ENCODE measurements around the gene PREX1. TPM values are rescaled to one million over a fixed set of nuclear protein-coding genes. Genes with fewer than 3 reads are reported as not detected.

PREX1 gene
- polyA plus RNA-seq, 1 donor (not counting 4 experiments of a cell fraction or from before 2014, with no cell fraction given) = 0.22 TPM

GRCh38 chr20:48637461-48637860 is 190.3 kb downstream of the PREX1 start:
- Histone ChIP-seq H4K20me1 (ENCODE audit: control insufficient read depth, extremely low read depth, insufficient read depth, low read length) (no peaks in the 10 kb centered on the region), H3K36me3 (ENCODE audit: control insufficient read depth in 2 of 2, extremely low read depth in 1 of 2, insufficient read depth in 2 of 2, low read length in 2 of 2) (no peaks in the 10 kb centered on the region), H3K4me3 (ENCODE audit: control insufficient read depth in 2 of 3, extremely low read depth in 1 of 3, insufficient read depth in 2 of 3, low read depth in 1 of 3, low read length in 3 of 3) (no peak overlapping the region), H3K4me2 (ENCODE audit: control insufficient read depth, extremely low read depth, insufficient read depth, low read depth, low read length) (no peak overlapping the region), H3K27ac (ENCODE audit: control insufficient read depth, insufficient read depth, low read length) (no peak overlapping the region), H3K79me2 (ENCODE audit: control insufficient read depth, insufficient read depth, low read length) (no peaks in the 10 kb centered on the region), H3K9ac (ENCODE audit: control insufficient read depth, extremely low read depth, insufficient read depth, low read length) (no peak overlapping the region), H3K9me1 (ENCODE audit: control insufficient read depth, extremely low read depth, insufficient read depth, low read length) (no peaks in the 10 kb centered on the region), H3K27me3 (ENCODE audit: control insufficient read depth, extremely low read depth, insufficient read depth, low read length) (no peaks in the 10 kb centered on the region), H3K4me1 (ENCODE audit: control insufficient read depth, extremely low read depth, insufficient read depth, low read length) (no peaks in the 10 kb centered on the region), H2AFZ (ENCODE audit: control insufficient read depth, low read length) (no peak overlapping the region), H3K9me3 (ENCODE audit: control insufficient read depth, low read depth, low read length) (no peaks in the 10 kb centered on the region)
- DNase-seq (ENCODE audit: low read depth, low spot score) (no peak), FAIRE-seq (no peak)
- dilution Hi-C loops (cut with MboI; ENCODE audit: extremely low pct_ligation_motif_present, low sequenced_read_pairs) = no loop called here
- TF ChIP-seq CTCF (optimal IDR thresholded peaks at IDR 0.05 in 1 of 3, IDR thresholded peaks at IDR 0.05 in 1 of 3, conservative IDR thresholded peaks at IDR 0.05 in 1 of 3; ENCODE audit: extremely low read depth in 1 of 3, insufficient read depth in 2 of 3, low read length in 3 of 3) (no peak), EZH2 (IDR thresholded peaks at IDR 0.05; ENCODE audit: low read length) (no peak)

- no peak overlapping the region for H3K27ac ChIP-seq (ENCODE audit: control insufficient read depth, insufficient read depth, low read length)
- H3K79me2 ChIP-seq (ENCODE audit: control insufficient read depth, insufficient read depth, low read length) = no peaks in the 10 kb centered on the region
- no peaks in the 10 kb centered on the region for H4K20me1 ChIP-seq (ENCODE audit: control insufficient read depth, extremely low read depth, insufficient read depth, low read length)
- H3K9me1 ChIP-seq (ENCODE audit: control insufficient read depth, extremely low read depth, insufficient read depth, low read length) = no peaks in the 10 kb centered on the region
- no peaks in the 10 kb centered on the region for H3K27me3 ChIP-seq (ENCODE audit: control insufficient read depth, extremely low read depth, insufficient read depth, low read length)
- dilution Hi-C loops (cut with MboI; ENCODE audit: extremely low pct_ligation_motif_present, low sequenced_read_pairs) = no loop called here
- no peak overlapping the region for H3K4me3 ChIP-seq (ENCODE audit: control insufficient read depth in 2 of 3, extremely low read depth in 1 of 3, insufficient read depth in 2 of 3, low read depth in 1 of 3, low read length in 3 of 3)
- no peaks in the 10 kb centered on the region for H3K36me3 ChIP-seq (ENCODE audit: control insufficient read depth in 2 of 2, extremely low read depth in 1 of 2, insufficient read depth in 2 of 2, low read length in 2 of 2)
- no peaks in the 10 kb centered on the region for H3K4me1 ChIP-seq (ENCODE audit: control insufficient read depth, extremely low read depth, insufficient read depth, low read length)
- TF ChIP-seq EZH2 (IDR thresholded peaks at IDR 0.05; ENCODE audit: low read length) (no peak), CTCF (optimal IDR thresholded peaks at IDR 0.05 in 1 of 3, IDR thresholded peaks at IDR 0.05 in 1 of 3, conservative IDR thresholded peaks at IDR 0.05 in 1 of 3; ENCODE audit: extremely low read depth in 1 of 3, insufficient read depth in 2 of 3, low read length in 3 of 3) (no peak)
- H3K9me3 ChIP-seq (ENCODE audit: control insufficient read depth, low read depth, low read length) = no peaks in the 10 kb centered on the region
- DNase-seq (ENCODE audit: low read depth, low spot score) (no peak), FAIRE-seq (no peak)
- no peak overlapping the region for H3K4me2 ChIP-seq (ENCODE audit: control insufficient read depth, extremely low read depth, insufficient read depth, low read depth, low read length)
- no peak overlapping the region for H2AFZ ChIP-seq (ENCODE audit: control insufficient read depth, low read length)
- no peak overlapping the region for H3K9ac ChIP-seq (ENCODE audit: control insufficient read depth, extremely low read depth, insufficient read depth, low read length)
Observed at GRCh38 chr20:48636301-48636700, 191.5 kb downstream of the PREX1 start.
